IMR-90 (cell line): ENCODE data around the gene DMP1. TPM values are rescaled to one million over a fixed set of nuclear protein-coding genes. Genes with fewer than 3 reads are reported as not detected.

Source experiments
- ATAC-seq: fragments of 200-7000 bp; cut with Tn5 transposase; 2 replicates; pipeline ENCODE4 v1.9.1; 2020; ENCODE audit warnings: low read depth, mild to moderate bottlenecking, moderate library complexity
- BruUV-seq: library from RNA; stranded (reverse); fragments of 400-500 nt; replicated peaks from 2 replicates; lab custom pipeline; 2021; lab: Mats Ljungman, UMichigan
- CTCF ChIA-PET: fragments of 300-600 bp; formaldehyde crosslinking; extraction: SDS; loops from one replicate; lab custom pipeline; 2021; ENCODE audit warnings: antibody characterized with exemption; lab: Yijun Ruan, JAX
- POLR2A ChIA-PET: fragments of 300-600 bp; sonication (Branson Sonifier 250); formaldehyde crosslinking; loops from one replicate; lab custom pipeline; 2022; ENCODE audit warnings: antibody characterized with exemption; ENCODE audit not compliant: unreplicated experiment; lab: Charles Lee
- DNase-seq: peaks from one replicate; pipeline ENCODE4 v3.0.0; 2013
- H2AFZ ChIP-seq: replicated peaks from 2 replicates; pipeline ENCODE3; 2013; ENCODE audit warnings: low read length, mild to moderate bottlenecking; ENCODE audit not compliant: poor library complexity
- H2AK5ac ChIP-seq: 2 replicates; pipeline ENCODE4 v1.6.1; 2013; ENCODE audit warnings: low read depth, low read length, inconsistent platforms
- H2AK9ac ChIP-seq: replicated peaks from 2 replicates; pipeline ENCODE3; 2013; ENCODE audit warnings: mild to moderate bottlenecking, low read depth, low read length, moderate library complexity; ENCODE audit not compliant: poor library complexity
- H2BK120ac ChIP-seq: 2 replicates; pipeline ENCODE4 v1.6.1; 2013; ENCODE audit warnings: low read depth, low read length, inconsistent platforms
- H2BK15ac ChIP-seq: 3 replicates; pipeline ENCODE4 v1.6.1; 2013; ENCODE audit warnings: low read depth, low read length, inconsistent platforms
- H2BK20ac ChIP-seq: 2 replicates; pipeline ENCODE4 v1.6.1; 2013; ENCODE audit warnings: low read depth, mild to moderate bottlenecking, inconsistent platforms, low read length, moderate library complexity
- H2BK5ac ChIP-seq: 2 replicates; pipeline ENCODE4 v1.6.1; 2013; ENCODE audit warnings: mild to moderate bottlenecking, low read depth, low read length, inconsistent platforms; ENCODE audit not compliant: poor library complexity, severe bottlenecking
- H3K14ac ChIP-seq: replicated peaks from 2 replicates; pipeline ENCODE4 v1.6.1; 2013; ENCODE audit warnings: low read depth, low read length, inconsistent platforms
- H3K18ac ChIP-seq: 2 replicates; pipeline ENCODE4 v1.6.1; 2013; ENCODE audit warnings: low read depth, low read length, control low read depth
- H3K23ac ChIP-seq: 2 replicates; pipeline ENCODE4 v1.6.1; 2013; ENCODE audit warnings: low read depth, low read length, inconsistent platforms
- H3K27ac ChIP-seq: 2 replicates; pipeline ENCODE4 v1.5.1; 2013; ENCODE audit warnings: mild to moderate bottlenecking, control low read depth, low read length; ENCODE audit not compliant: insufficient read depth
- H3K27me3 ChIP-seq: 2 replicates; pipeline ENCODE4 v1.6.1; 2013; ENCODE audit warnings: low read length; ENCODE audit not compliant: control insufficient read depth, insufficient read depth
- H3K36me3 ChIP-seq: 2 replicates; pipeline ENCODE4 v1.6.1; 2013; ENCODE audit warnings: low read length, mixed read lengths; ENCODE audit not compliant: control insufficient read depth, insufficient read depth
- H3K4ac ChIP-seq: 2 replicates; pipeline ENCODE4 v1.6.1; 2013; ENCODE audit warnings: low read depth, low read length, inconsistent platforms
- H3K4me1 ChIP-seq: 2 replicates; pipeline ENCODE4 v1.6.1; 2013; ENCODE audit warnings: low read length, mixed read lengths; ENCODE audit not compliant: control insufficient read depth, insufficient read depth
- H3K4me2 ChIP-seq: 2 replicates; pipeline ENCODE4 v1.6.1; 2013; ENCODE audit warnings: low read depth, mild to moderate bottlenecking, control low read depth, low read length, moderate library complexity
- H3K4me3 ChIP-seq: 2 replicates; pipeline ENCODE4 v1.5.1; 2013; ENCODE audit warnings: low read depth, mild to moderate bottlenecking, control low read depth, low read length, moderate library complexity; ENCODE audit not compliant: insufficient read depth
- H3K56ac ChIP-seq: 2 replicates; pipeline ENCODE4 v1.6.1; 2013; ENCODE audit warnings: low read length, inconsistent platforms; ENCODE audit not compliant: insufficient read depth; ENCODE audit errors: extremely low read depth
- H3K79me1 ChIP-seq, 2 experiments: 2 replicates each; pipeline ENCODE4 v1.6.1; 2013; ENCODE audit warnings: low read length in 2 of 2, inconsistent platforms in 1 of 2, low read depth in 1 of 2
- H3K9ac ChIP-seq: 2 replicates; pipeline ENCODE4 v1.6.1; 2013; ENCODE audit warnings: low read depth, low read length, control low read depth
- H3K9me1 ChIP-seq: 2 replicates; pipeline ENCODE4 v1.6.1; 2013; ENCODE audit warnings: low read length, inconsistent platforms; ENCODE audit not compliant: insufficient read depth
- H3K9me3 ChIP-seq: 2 replicates; pipeline ENCODE4 v1.6.1; 2013; ENCODE audit warnings: low read length; ENCODE audit not compliant: control insufficient read depth, insufficient read depth
- H4K20me1 ChIP-seq: 2 replicates; pipeline ENCODE4 v1.6.1; 2013; ENCODE audit warnings: low read length, inconsistent platforms; ENCODE audit not compliant: insufficient read depth
- H4K5ac ChIP-seq: 2 replicates; pipeline ENCODE4 v1.6.1; 2013; ENCODE audit warnings: mild to moderate bottlenecking, low read depth, low read length, control low read depth
- H4K8ac ChIP-seq, 2 experiments: 2 replicates each; pipeline ENCODE4 v1.6.1; 2013; ENCODE audit warnings: low read depth in 2 of 2, low read length in 2 of 2, control low read depth in 1 of 2, inconsistent platforms in 1 of 2
- H4K91ac ChIP-seq: 2 replicates; pipeline ENCODE4 v1.6.1; 2013; ENCODE audit warnings: low read depth, low read length, inconsistent platforms; ENCODE audit not compliant: insufficient read depth
- BHLHE40 ChIP-seq: fragments of 150-350 bp; IDR thresholded peaks from 2 replicates; pipeline ENCODE4 v1.6.1; 2016; ENCODE audit warnings: mild to moderate bottlenecking, low read depth, low read length
- CEBPB ChIP-seq: IDR thresholded peaks from 2 replicates; pipeline ENCODE4 v1.6.1; 2012; ENCODE audit warnings: low read depth, low read length, improper control_type of control experiment
- CHD1 ChIP-seq: IDR thresholded peaks from 2 replicates; pipeline ENCODE4 v1.6.1; 2012; ENCODE audit warnings: low read depth, low read length, improper control_type of control experiment
- CTCF ChIP-seq: conservative IDR thresholded peaks from 2 replicates; pipeline ENCODE4 v1.5.1; 2012; ENCODE audit warnings: mild to moderate bottlenecking, low read depth, low read length, improper control_type of control experiment
- ELK1 ChIP-seq: fragments of 150-350 bp; IDR thresholded peaks from 2 replicates; pipeline ENCODE4 v1.6.1; 2016; ENCODE audit warnings: low read depth, mild to moderate bottlenecking, low read length, moderate library complexity, borderline replicate concordance
- FOS ChIP-seq: fragments of 150-350 bp; IDR thresholded peaks from 2 replicates; pipeline ENCODE4 v1.6.1; 2016; ENCODE audit warnings: low read depth, low read length
- MAFK ChIP-seq: IDR thresholded peaks from 2 replicates; pipeline ENCODE4 v1.6.1; 2012; ENCODE audit warnings: low read depth, low read length, improper control_type of control experiment
- MAZ ChIP-seq: IDR thresholded peaks from 2 replicates; pipeline ENCODE4 v1.6.1; 2012; ENCODE audit warnings: low read depth, mild to moderate bottlenecking, low read length, improper control_type of control experiment, moderate library complexity, borderline replicate concordance
- MXI1 ChIP-seq: IDR thresholded peaks from 2 replicates; pipeline ENCODE4 v1.6.1; 2012; ENCODE audit warnings: low read depth, mild to moderate bottlenecking, low read length, moderate library complexity, borderline replicate concordance
- NFE2L2 ChIP-seq: fragments of 150-350 bp; IDR thresholded peaks from 2 replicates; pipeline ENCODE4 v1.6.1; 2016; ENCODE audit warnings: low read depth, mild to moderate bottlenecking, low read length
- POLR2A ChIP-seq: IDR thresholded peaks from 2 replicates; pipeline ENCODE4 v1.6.1; 2012; ENCODE audit warnings: mild to moderate bottlenecking, low read depth, low read length
- RAD21 ChIP-seq: IDR thresholded peaks from 2 replicates; pipeline ENCODE4 v1.6.1; 2012; ENCODE audit warnings: low read length, improper control_type of control experiment
- RCOR1 ChIP-seq: IDR thresholded peaks from 2 replicates; pipeline ENCODE4 v1.6.1; 2012; ENCODE audit warnings: mild to moderate bottlenecking, low read length, improper control_type of control experiment; ENCODE audit not compliant: insufficient replicate concordance
- RFX5 ChIP-seq: IDR thresholded peaks from 2 replicates; pipeline ENCODE4 v1.8.0; 2012; ENCODE audit warnings: low read depth, mild to moderate bottlenecking, low read length, moderate library complexity
- SMC3 ChIP-seq: fragments of 150-350 bp; IDR thresholded peaks from 2 replicates; pipeline ENCODE4 v1.6.1; 2016; ENCODE audit warnings: low read depth, mild to moderate bottlenecking, antibody characterized with exemption, low read length, moderate library complexity
- USF2 ChIP-seq: fragments of 150-350 bp; IDR thresholded peaks from 2 replicates; pipeline ENCODE4 v1.6.1; 2017; ENCODE audit warnings: mild to moderate bottlenecking, antibody characterized with exemption, low read length, low read depth
- WGBS, 2 experiments: methylation state at CpG; one replicate each; pipeline versions ENCODE4 v1.1.5 to v1.1.7; 2013; ENCODE audit warnings: missing lambda C conversion rate in 2 of 2; ENCODE audit not compliant: insufficient read length in 1 of 2; ENCODE audit errors: extremely low coverage in 2 of 2; 5-methylcytosine and 5-hydroxymethylcytosine counted together
- dilution Hi-C: fragments of 300-500 bp; cut with HindIII; formaldehyde crosslinking; loops from one replicate; pipeline ENCODE4 v1.14.3; 2018; ENCODE audit warnings: low sequenced_read_pairs; ENCODE audit not compliant: unreplicated experiment
- in situ Hi-C: fragments of 300-500 bp; cut with MboI; formaldehyde crosslinking; loops from 3 replicates; pipeline ENCODE4 v1.14.3; 2019; ENCODE audit warnings: low sequenced_read_pairs, inconsistent platforms, mixed read lengths
- intact Hi-C: fragments of 100-400 bp; cut with micrococcal nuclease; formaldehyde crosslinking; loops from 2 replicates; pipeline ENCODE4 v1.10.0; 2022
- polyA plus RNA-seq, 3 experiments: library from polyadenylated mRNA; depleted of rRNA; stranded (reverse); fragments of >200 nt; gene quantifications; 2 replicates each; pipeline ENCODE4 v1.2.3, GENCODE V29; 2012; ENCODE audit warnings: low replicate concordance in 1 of 3
- total RNA-seq: library from RNA; depleted of rRNA; stranded (reverse); fragments of >200 nt; gene quantifications from 2 replicates; pipeline ENCODE4 v1.2.3, GENCODE V29; 2012

Gene DMP1
- total and polyA plus RNA-seq, 2 of the 4 experiments (the other 2 are of a cell fraction): not detected

- H2BK15ac ChIP-seq: no peak within 1 kb of the TSS
- H2BK5ac ChIP-seq: no peak within 1 kb of the TSS
- TF ChIP-seq MXI1 (no peak), FOS (no peak), CTCF (no peak), RAD21 (no peak), CHD1 (no peak), NFE2L2 (no peak), USF2 (no peak), MAZ (no peak), SMC3 (no peak), ELK1 (no peak), CEBPB (no peak), RCOR1 (no peak), RFX5 (no peak), MAFK (no peak), POLR2A (no peak), BHLHE40 (no peak)
- no peak within 1 kb of the TSS for H2AK5ac ChIP-seq
- H3K18ac ChIP-seq: no peak within 1 kb of the TSS
- no peak within 1 kb of the TSS for H3K27ac ChIP-seq
- WGBS, 2 experiments: no CpG with 5 or more reads among the region's 4 CpGs
- no peak within 1 kb of the TSS for H4K5ac ChIP-seq
- H3K23ac ChIP-seq: no peak within 1 kb of the TSS
- H3K14ac ChIP-seq: no peak within 1 kb of the TSS
- DNase-seq (no peak), ATAC-seq (no peak)
- H3K9me3 ChIP-seq: no peaks in the 10 kb centered on the region
- dilution Hi-C loops: no loop called here
- no peak within 1 kb of the TSS for H3K4me3 ChIP-seq
- no peaks in the 10 kb centered on the region for H3K27me3 ChIP-seq
- no peak within 1 kb of the TSS for H2AFZ ChIP-seq
- CTCF ChIA-PET: no interaction called here
- H2AK9ac ChIP-seq: no peak within 1 kb of the TSS
- intact Hi-C loops: no loop called here
- no peaks in the 10 kb centered on the region for H3K9me1 ChIP-seq
- H3K4me2 ChIP-seq: no peak within 1 kb of the TSS
- H3K4ac ChIP-seq: no peak within 1 kb of the TSS
- no peaks in the 10 kb centered on the region for H3K36me3 ChIP-seq
- in situ Hi-C loops: no loop called here
- H2BK120ac ChIP-seq: no peak within 1 kb of the TSS
- BruUV-seq: no TSS peak
- no peak within 1 kb of the TSS for H4K91ac ChIP-seq
- H2BK20ac ChIP-seq: no peak within 1 kb of the TSS
- POLR2A ChIA-PET: no interaction called here
- no peaks in the 10 kb centered on the region for H4K20me1 ChIP-seq
- no peaks in the 10 kb centered on the region for H3K4me1 ChIP-seq
- H3K79me1 ChIP-seq: no peaks in the 10 kb centered on the region
- no peak within 1 kb of the TSS for H3K9ac ChIP-seq
- no peak within 1 kb of the TSS for H3K56ac ChIP-seq
- H4K8ac ChIP-seq: no peak within 1 kb of the TSS
Observed at GRCh38 chr4:87608229-87608628, 41.9 kb upstream of the DMP1 start, which contains the start of gene DSPP. Gene DSPP (plus strand): TSS chr4:87608529. CDS start chr4:87610909, 2,380 bp downstream.
